Right renal cortex interstitium (tissue), 3 donors: ENCODE measurements around the gene NTN1. TPM values are rescaled to one million over a fixed set of nuclear protein-coding genes. Genes with fewer than 3 reads are reported as not detected.

Experiments
- DNase-seq, 3 donors: peaks; one replicate each; pipeline ENCODE4 v3.0.0-alpha.2; 2013; ENCODE audit warnings: low read depth in 3 of 3, low spot score in 2 of 3
- polyA plus RNA-seq, 3 donors: library from polyadenylated mRNA; unstranded; fragments of 120-200 nt; gene quantifications; one replicate each; pipeline ENCODE4 v1.2.1, GENCODE V29; 2013; ENCODE audit not compliant: insufficient read length in 3 of 3

NTN1 gene
- polyA plus RNA-seq, 3 donors, result 1.5 to 3.3 (median 2.6) TPM

GRCh38 chr17:9226794-9227135, 205.5 kb downstream of the NTN1 start:
- DNase-seq, result no peak

DNA sequence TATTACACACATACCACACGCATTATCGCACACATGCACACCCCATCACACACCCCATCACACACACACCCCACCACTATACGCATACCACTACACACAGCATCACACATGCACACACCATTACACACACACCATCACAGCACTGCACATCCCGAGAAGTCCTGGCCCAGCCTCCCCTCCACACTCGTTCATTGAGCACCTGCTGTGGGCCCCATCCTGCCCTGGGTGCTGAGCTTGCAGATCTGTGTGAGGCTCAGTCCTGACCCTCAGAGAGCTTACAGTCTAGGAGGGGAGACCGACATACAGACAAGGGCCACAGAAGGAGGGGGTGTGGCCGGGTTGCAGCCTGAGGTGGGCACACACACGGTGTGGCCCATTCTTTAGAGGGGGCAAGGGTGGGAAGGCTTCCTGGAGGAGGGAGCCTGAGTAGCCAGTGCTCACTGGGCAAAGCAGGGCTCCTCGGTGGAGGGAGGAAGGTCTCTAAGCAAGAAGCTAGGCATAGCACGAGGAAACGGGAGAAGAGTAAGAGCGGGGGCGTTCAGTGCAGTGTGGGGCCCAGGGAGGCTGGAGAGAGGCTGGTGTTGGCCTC, 206.6 kb downstream of the NTN1 start:
- no peak for DNase-seq

DNA sequence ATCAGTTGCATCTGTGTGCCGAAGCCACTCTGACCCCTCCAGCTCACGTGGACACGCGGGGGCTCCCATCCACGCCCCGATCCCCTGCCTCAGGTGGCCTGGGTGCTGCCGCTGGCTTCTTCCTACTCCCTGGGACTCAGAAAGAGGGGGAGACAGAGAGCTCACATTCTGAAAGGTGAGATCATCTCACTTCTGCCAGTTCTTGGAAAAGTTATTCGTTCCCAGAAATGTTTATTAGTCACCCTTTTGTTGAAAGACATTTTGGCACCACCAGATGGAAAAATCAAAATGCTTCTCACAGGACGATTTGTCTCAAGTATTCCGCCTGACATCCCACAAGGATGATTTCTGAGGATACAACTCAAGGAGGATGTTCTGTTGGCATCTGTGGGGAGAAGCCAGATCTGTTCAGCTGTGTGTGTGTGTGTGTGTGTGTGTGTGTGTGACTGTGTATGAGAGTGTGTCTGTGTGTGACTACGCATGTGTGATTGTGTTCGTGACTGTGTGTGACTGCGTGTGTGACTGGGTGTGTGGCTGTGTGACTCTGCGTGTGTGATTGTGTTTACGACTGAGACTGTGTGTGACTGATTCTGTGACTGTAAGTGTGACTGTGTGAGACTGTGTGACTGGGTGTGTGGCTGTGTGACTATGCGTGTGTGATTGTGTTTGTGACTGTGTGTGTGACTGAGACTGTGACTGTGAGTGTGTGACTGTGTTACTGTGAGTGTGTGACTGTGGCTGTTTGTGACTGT, 207.3 kb downstream of the NTN1 start:
- no peak for DNase-seq

DNA sequence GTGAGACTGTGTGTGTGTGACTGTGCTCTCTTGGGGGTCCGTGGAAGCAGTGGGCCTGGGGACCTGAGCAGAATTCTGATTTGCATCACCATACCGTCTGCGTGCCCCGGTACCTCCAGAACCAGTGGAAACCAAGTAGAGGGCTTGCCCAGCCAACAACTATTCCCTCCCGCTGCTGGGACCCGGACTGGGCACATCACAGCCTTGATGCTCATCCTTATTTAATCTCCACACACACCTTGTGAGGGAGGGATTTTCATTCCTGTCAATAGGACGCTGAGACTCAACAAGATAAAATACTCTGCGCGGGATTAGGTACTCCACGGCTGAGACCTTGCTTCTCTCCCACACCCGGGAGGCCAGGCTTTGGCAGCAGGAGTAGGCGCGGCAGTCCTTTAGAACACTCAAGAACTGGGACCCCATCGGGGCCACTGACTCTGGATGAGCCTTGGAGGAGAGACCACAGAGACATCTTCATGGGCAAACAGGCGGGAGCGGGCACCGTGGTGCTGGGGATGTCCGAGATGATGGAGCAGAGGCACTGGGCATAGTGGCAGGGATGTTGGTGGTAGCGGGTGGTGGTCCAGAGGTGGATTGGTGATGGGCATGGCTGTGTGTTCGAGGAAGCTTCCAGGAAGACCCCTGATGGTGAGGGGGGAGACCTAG, 208.0 kb downstream of the NTN1 start:
- no peak for DNase-seq

DNA sequence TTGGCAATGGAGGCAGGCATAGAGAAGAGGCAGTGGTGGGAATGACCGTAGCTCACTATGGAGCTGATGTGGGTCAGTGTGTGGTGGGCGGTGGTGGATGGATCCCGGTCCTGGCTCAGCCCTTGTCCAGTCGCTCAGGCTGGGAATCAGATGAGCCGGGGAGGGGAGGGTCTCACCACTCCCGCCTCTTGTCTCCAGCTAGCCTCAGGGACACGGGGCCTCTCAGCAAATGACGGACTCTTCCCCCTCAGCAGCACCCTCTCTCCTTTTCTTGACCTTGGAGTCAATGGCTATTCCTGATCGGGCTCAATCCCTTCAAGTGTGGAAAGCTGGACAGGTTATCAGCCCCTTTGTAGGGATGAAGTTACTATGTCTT, 208.5 kb downstream of the NTN1 start:
- no peak for DNase-seq

DNA sequence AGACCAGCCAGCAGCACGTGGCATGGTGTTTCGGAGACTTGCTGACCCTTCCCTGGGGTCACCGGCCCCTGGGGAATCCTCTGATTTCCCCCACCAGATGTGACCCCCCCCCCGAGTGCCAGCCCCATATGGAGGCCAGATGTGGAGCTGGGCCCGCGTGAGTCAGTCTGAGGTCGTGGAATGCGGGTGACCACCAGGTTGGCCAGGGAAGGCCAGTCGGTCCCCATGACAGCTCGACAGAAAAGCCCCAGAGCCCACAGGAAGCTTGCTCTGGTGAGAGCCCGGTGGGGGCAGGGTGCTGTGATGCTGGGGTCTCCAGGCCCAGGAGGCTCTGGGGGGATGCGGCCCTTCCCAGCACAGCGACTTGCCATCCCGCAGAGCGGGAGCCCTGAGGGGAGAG, 209.0 kb downstream of the NTN1 start:
- no peak for DNase-seq

GRCh38 chr17:9230861-9231260, 209.6 kb downstream of the NTN1 start:
- DNase-seq, result no peak

DNA sequence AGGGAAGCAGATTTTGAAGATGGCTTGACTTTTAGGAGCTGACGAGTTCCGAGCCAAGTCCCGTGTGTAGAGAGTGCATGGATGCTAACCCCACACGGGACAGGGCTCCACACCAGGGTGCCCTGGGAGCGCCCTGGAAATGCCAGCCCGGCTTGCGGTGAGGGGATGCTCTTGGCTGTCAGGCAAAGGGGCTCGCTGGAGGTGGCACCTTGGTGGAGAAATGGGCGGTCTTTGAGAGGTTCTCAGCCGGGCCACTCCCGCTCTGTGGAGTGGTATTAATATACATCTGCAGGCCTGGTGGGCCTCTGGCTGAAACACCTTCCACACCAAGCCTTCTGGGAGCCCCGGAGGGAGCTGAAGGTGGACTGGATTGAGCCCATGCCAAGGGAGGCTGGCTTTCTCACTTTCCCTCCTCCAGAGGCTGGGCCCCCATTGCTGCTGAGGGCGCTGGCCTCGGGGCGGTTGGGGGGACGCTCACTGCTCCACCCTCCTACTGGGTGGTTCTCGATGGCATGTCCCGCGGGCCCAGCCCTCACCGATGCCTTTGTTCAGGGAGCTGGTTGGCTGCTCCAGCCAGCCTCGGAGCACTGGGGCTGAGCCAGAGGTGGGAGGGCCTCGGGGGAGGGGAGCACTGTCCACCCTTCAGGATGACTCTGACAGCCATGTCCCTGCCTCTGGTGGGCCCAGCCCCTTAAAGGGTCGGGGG, 210.3 kb downstream of the NTN1 start:
- DNase-seq, result no peak

DNA sequence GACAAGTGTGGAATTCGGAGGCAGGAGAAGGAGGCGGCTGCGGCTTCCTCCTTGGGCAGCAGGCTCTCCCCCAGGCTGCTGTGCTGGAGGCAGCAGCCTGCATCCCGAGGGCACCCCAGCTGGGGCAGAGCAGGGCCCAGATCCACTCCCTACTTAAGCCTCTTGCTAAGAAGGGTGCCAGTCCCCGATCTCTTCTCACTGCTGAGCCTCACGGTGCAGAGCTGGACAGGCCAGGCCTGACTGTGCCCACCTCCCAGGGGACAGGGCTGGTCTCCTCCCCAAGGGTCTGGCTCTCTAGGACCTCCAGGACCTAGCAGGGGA, 210.8 kb downstream of the NTN1 start:
- DNase-seq, result no peak

GRCh38 chr17:9232591-9233270, 211.4 kb downstream of the NTN1 start:
- DNase-seq, result peak in 1 of 3 donors; percentile 69

- no peak for DNase-seq
Observed at GRCh38 chr17:9233271-9233599, 211.9 kb downstream of the NTN1 start.

- DNase-seq, result no peak
Observed at GRCh38 chr17:9233761-9234160, 212.5 kb downstream of the NTN1 start.

- DNase-seq, result no peak
Observed at GRCh38 chr17:9234389-9234945, 213.2 kb downstream of the NTN1 start.

- no peak for DNase-seq
Observed at GRCh38 chr17:9235346-9235745, 214.0 kb downstream of the NTN1 start.

- DNase-seq, result no peak
Observed at GRCh38 chr17:9236286-9237052, 215.2 kb downstream of the NTN1 start.

- DNase-seq, result no peak
Observed at GRCh38 chr17:9237053-9237410, 215.7 kb downstream of the NTN1 start.

DNA sequence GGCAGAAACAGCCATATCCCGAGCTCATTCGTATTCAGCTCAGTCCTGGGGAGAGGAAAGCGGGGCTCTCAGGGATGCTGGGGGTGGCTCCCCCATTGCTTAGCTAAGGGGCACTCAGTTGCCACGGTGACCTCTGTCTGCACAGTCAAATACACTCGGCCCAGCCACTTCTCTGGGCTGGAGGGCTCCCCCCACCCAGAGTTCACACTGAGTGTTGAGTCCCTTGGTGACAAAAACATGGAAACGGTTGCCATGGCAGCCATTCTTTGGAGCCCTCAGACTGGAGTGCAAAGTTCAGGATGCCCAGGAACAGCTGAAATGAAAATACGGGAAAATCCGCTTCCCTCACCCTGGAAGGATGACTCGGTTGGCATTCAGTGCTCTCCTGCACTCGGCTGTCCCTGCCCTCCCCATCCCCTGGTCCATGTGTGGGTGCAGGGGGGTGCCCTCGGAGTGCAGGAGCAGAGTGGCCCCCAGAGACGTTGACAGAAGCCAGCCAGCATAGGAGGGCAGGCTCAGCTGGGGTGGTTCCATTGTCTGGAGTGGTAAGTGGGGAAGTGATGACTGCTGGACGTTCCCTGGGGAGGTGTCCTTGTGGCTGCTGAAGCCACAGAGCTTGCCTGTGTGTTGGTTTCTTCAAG, 216.5 kb downstream of the NTN1 start:
- DNase-seq, result no peak

DNA sequence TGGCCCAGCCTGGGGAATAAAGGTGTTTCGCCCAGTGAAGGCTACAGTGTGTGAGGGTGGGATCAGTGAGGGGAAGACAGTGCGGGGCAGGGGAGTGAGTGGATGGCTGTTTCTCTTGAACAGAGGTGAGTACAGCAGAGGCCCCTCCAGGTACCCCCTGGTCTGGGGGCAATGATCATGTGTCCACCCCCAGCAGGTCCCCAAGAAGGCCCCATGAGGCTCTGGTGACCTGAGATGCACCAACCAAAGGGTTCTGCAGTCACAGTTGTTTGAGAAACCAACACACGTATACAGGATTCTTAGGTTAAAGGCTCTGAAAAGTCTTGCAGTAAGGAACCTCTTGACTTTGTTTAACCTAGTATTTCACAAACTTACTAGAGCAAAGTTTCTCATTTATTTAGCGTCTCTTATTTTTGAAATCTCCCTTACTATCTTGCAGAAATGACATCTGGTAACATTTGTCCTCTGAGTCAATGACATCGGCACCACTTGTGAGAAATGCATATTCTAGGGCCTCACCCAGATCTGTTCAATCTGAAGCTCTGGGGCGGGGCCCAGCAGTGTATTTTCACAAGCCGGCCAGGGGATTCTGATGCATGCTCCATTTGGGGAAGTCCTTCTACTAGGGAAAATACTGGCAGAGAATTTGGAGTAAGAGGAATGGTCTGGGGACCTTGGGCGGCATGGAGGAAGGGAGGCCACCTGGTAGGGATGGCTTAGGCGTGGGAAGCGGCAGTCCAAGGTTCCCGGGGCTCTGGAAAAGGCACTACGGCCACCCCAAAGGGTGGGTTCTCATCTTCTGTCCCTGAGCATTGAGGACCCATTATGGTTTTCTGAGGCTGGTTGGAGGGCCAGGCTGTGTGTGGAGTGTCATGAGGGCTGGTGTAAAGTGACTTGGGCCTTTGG, 217.3 kb downstream of the NTN1 start:
- no peak for DNase-seq

DNA sequence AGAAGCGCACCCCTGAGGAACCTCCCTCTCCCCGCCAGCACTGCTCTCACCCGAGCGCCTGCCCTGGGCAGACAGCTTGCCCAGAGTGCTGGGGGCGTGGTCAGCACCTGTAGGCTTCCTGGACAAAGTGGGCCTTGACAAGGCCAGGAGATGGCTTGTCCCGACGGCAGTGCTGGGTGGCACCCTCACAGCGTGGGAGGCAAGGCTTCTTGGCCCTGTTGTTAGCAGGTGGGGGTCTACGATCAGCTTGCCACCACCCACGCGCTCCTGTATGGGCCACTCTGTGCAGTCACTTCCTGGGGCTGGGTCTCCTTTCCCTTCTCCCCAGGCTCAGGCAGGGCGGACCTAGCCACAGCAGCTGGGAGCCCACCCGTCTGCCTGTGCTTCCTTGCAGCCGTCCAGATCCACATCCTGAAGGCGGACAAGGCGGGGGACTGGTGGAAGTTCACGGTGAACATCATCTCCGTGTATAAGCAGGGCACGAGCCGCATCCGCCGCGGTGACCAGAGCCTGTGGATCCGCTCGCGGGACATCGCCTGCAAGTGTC, 218.0 kb downstream of the NTN1 start:
- DNase-seq, result no peak
